Measurements from ENCODE around the gene PBX1.

- TF ChIP-seq, protein P1, sequence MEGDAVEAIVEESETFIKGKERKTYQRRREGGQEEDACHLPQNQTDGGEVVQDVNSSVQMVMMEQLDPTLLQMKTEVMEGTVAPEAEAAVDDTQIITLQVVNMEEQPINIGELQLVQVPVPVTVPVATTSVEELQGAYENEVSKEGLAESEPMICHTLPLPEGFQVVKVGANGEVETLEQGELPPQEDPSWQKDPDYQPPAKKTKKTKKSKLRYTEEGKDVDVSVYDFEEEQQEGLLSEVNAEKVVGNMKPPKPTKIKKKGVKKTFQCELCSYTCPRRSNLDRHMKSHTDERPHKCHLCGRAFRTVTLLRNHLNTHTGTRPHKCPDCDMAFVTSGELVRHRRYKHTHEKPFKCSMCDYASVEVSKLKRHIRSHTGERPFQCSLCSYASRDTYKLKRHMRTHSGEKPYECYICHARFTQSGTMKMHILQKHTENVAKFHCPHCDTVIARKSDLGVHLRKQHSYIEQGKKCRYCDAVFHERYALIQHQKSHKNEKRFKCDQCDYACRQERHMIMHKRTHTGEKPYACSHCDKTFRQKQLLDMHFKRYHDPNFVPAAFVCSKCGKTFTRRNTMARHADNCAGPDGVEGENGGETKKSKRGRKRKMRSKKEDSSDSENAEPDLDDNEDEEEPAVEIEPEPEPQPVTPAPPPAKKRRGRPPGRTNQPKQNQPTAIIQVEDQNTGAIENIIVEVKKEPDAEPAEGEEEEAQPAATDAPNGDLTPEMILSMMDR (IDR thresholded peaks at IDR 0.05) = no peak
- TF ChIP-seq POLR2A (IDR thresholded peaks at IDR 0.05) (no peak), POLR2AphosphoS5 (IDR thresholded peaks at IDR 0.05) (no peak)
Observed at GRCh38 chr1:164745736-164746135, 186.8 kb downstream of the PBX1 start.
